GM21576 (cell line): ENCODE measurements around the gene KSR2.

ENCODE experiments used
- ATAC-seq: cut with Tn5 transposase; IDR thresholded peaks from one replicate; pipeline ENCODE4 v1.9.1; 2021; ENCODE audit warnings: mild to moderate bottlenecking, moderate library complexity; ENCODE audit not compliant: unreplicated experiment

The KSR2 gene

GRCh38 chr12:117473856-117474255 lies 494.9 kb downstream of the KSR2 start:
- no peak for ATAC-seq

GRCh38 chr12:117472983-117473382 lies 495.8 kb downstream of the KSR2 start:
- ATAC-seq: no peak

GRCh38 chr12:117470804-117471203 lies 498.0 kb downstream of the KSR2 start:
- ATAC-seq: no peak

GRCh38 chr12:117469883-117470483 lies 498.8 kb downstream of the KSR2 start:
- no peak for ATAC-seq

GRCh38 chr12:117468016-117468415 lies 500.8 kb downstream of the KSR2 start:
- ATAC-seq: no peak

GRCh38 chr12:117467588-117467987 lies 501.2 kb downstream of the KSR2 start:
- no peak for ATAC-seq

GRCh38 chr12:117466677-117467362 lies 502.0 kb downstream of the KSR2 start:
- ATAC-seq: no peak

GRCh38 chr12:117461732-117462131 lies 507.1 kb downstream of the KSR2 start:
- no peak for ATAC-seq

GRCh38 chr12:117459229-117459628 lies 509.6 kb downstream of the KSR2 start:
- ATAC-seq: no peak

- ATAC-seq: no peak
These were observed 511.6 kb downstream of the KSR2 start for GRCh38 chr12:117457189-117457588.

GRCh38 chr12:117456076-117456475 lies 512.7 kb downstream of the KSR2 start:
- no peak for ATAC-seq

GRCh38 chr12:117453961-117454360 lies 514.8 kb downstream of the KSR2 start:
- ATAC-seq: no peak

GRCh38 chr12:117452112-117452511 lies 516.7 kb downstream of the KSR2 start:
- ATAC-seq: no peak

GRCh38 chr12:117450209-117450608 lies 518.6 kb downstream of the KSR2 start:
- ATAC-seq: no peak

- ATAC-seq: no peak
These were observed 521.0 kb downstream of the KSR2 start for GRCh38 chr12:117447665-117448366.

- no peak for ATAC-seq
These were observed 524.0 kb downstream of the KSR2 start for GRCh38 chr12:117444781-117445180.

GRCh38 chr12:117441751-117442150 lies 527.0 kb downstream of the KSR2 start:
- no peak for ATAC-seq

GRCh38 chr12:117440384-117440783 lies 528.4 kb downstream of the KSR2 start:
- no peak for ATAC-seq

GRCh38 chr12:117439531-117440001 lies 529.2 kb downstream of the KSR2 start:
- no peak for ATAC-seq

GRCh38 chr12:117438809-117439208 lies 530.0 kb downstream of the KSR2 start:
- no peak for ATAC-seq

- ATAC-seq: no peak
These were observed 531.1 kb downstream of the KSR2 start for GRCh38 chr12:117437516-117438255.
